22Rv1 (cell line): Measurements from ENCODE around the gene TPM3.

ENCODE experiments used
- ZFX ChIP-seq: fragments of 450-650 bp; IDR thresholded peaks from 2 replicates; pipeline ENCODE4 v1.6.1; 2017; ENCODE audit warnings: antibody characterized with exemption, borderline replicate concordance
- TF ChIP-seq, protein P1 (sequence below): fragments of 450-650 bp; IDR thresholded peaks from 2 replicates; pipeline ENCODE4 v1.5.1; 2017; ENCODE audit warnings: mild to moderate bottlenecking

DNA sequence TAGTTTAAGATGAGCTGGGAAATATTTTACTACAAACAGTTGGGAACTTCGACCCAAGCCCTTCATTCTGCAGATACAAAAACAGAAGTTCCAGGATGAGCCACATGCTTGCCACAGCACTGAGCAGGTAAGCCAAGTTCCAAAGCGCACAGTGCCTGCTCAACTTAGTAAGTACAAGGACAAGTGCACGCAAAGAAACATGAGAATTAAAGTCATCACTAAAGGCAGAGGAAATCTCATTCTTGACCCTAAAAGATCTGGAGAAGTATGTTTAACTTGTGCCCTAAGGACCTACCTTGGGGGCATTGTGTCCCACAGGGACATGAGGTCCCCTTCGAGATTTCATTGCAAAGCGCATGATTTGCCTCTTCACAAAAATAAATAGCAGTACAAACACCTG lies 27.6 kb upstream of the TPM3 start:
- TF ChIP-seq, protein P1, sequence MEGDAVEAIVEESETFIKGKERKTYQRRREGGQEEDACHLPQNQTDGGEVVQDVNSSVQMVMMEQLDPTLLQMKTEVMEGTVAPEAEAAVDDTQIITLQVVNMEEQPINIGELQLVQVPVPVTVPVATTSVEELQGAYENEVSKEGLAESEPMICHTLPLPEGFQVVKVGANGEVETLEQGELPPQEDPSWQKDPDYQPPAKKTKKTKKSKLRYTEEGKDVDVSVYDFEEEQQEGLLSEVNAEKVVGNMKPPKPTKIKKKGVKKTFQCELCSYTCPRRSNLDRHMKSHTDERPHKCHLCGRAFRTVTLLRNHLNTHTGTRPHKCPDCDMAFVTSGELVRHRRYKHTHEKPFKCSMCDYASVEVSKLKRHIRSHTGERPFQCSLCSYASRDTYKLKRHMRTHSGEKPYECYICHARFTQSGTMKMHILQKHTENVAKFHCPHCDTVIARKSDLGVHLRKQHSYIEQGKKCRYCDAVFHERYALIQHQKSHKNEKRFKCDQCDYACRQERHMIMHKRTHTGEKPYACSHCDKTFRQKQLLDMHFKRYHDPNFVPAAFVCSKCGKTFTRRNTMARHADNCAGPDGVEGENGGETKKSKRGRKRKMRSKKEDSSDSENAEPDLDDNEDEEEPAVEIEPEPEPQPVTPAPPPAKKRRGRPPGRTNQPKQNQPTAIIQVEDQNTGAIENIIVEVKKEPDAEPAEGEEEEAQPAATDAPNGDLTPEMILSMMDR, result no peak
- no peak for TF ChIP-seq ZFX
